HCT116 (cell line): ENCODE results near the gene ALDH1L2. TPM values are rescaled to one million over a fixed set of nuclear protein-coding genes. Genes with fewer than 3 reads are reported as not detected.

ENCODE experiments used
- ATAC-seq: fragments of 200-7000 bp; cut with Tn5 transposase; 2 replicates; pipeline ENCODE4 v1.9.1; 2020; ENCODE audit warnings: mild to moderate bottlenecking, moderate library complexity
- BruUV-seq: library from RNA; stranded (reverse); fragments of 400-500 nt; replicated peaks from 2 replicates; lab custom pipeline; 2021; lab: Mats Ljungman, UMichigan
- CTCF ChIA-PET: fragments of 300-600 bp; sonication (Branson Sonifier 250); formaldehyde crosslinking; loops from one replicate; lab custom pipeline; 2021; ENCODE audit warnings: antibody characterized with exemption; lab: Charles Lee
- POLR2A ChIA-PET: fragments of 300-600, 350-600 bp; sonication (Branson Sonifier 250); formaldehyde crosslinking; loops from one replicate; lab custom pipeline; 2021; ENCODE audit warnings: antibody characterized with exemption; lab: Charles Lee
- RAD21 ChIA-PET, 2 experiments: fragments of 300-600 bp; sonication (Branson Sonifier 250); formaldehyde crosslinking; loops; one replicate each; lab custom pipeline; 2023; ENCODE audit warnings: low total read pairs in 2 of 2; ENCODE audit not compliant: uncharacterized antibody in 2 of 2, unreplicated experiment in 2 of 2, low non-redundant PET in 1 of 2; lab: Charles Lee
- DNase-seq: peaks from one replicate; pipeline ENCODE4 v3.0.0-alpha.2; 2010; ENCODE audit warnings: low read depth, low spot score
- H2AFZ ChIP-seq: fragments of 200-600 bp; shearing (Covaris generic), sonication (generic); 2 replicates; pipeline ENCODE4 v1.6.1; 2017; ENCODE audit warnings: low read depth, mixed run types, mixed read lengths, antibody characterized with exemption, low read length; ENCODE audit not compliant: poor library complexity, severe bottlenecking
- H3K27ac ChIP-seq: 2 replicates; pipeline ENCODE4 v1.5.1; 2012; ENCODE audit warnings: low read depth, low read length
- H3K27me3 ChIP-seq: fragments of 200-600 bp; sonication (generic); 2 replicates; pipeline ENCODE4 v1.6.1; 2016; ENCODE audit warnings: mixed run types, low read length, mixed read lengths; ENCODE audit not compliant: insufficient read depth
- H3K36me3 ChIP-seq, 2 experiments: fragments of 200-500 bp in 1 of 2; fragments of 200-600 bp in 1 of 2; sonication (Bioruptor generic) in 1 of 2; sonication (generic) in 1 of 2; 2 replicates each; pipeline versions ENCODE4 v1.5.1 to v1.6.1; 2014 to 2016; ENCODE audit warnings: low read length in 2 of 2, inconsistent platforms in 1 of 2, mixed read lengths in 1 of 2, mixed run types in 1 of 2; ENCODE audit not compliant: insufficient read depth in 2 of 2, control insufficient read depth in 1 of 2
- H3K4me1 ChIP-seq, 2 experiments: fragments of 200-600 bp in 1 of 2; sonication (generic) in 1 of 2; 2 replicates each; pipeline versions ENCODE4 v1.5.1 to v1.6.1; 2012 to 2017; ENCODE audit warnings: low read length in 2 of 2, inconsistent platforms in 1 of 2, mild to moderate bottlenecking in 1 of 2, mixed read lengths in 1 of 2, mixed run types in 1 of 2, moderate library complexity in 1 of 2; ENCODE audit not compliant: insufficient read depth in 2 of 2, control insufficient read depth in 1 of 2
- H3K4me2 ChIP-seq: fragments of 200-600 bp; sonication (generic); 2 replicates; pipeline ENCODE4 v1.6.1; 2017; ENCODE audit warnings: mixed run types, low read length, mixed read lengths
- H3K4me3 ChIP-seq, 2 experiments: fragments of 200-600 bp in 1 of 2; sonication (generic) in 1 of 2; replicated peaks in 1 of 2; 2 replicates each; pipeline ENCODE4 v1.5.1; 2011 to 2016; ENCODE audit warnings: low read length in 2 of 2, control low read depth in 1 of 2, low read depth in 1 of 2, mild to moderate bottlenecking in 1 of 2, mixed read lengths in 1 of 2, mixed run types in 1 of 2
- H3K79me2 ChIP-seq: fragments of 200-600 bp; sonication (generic); 2 replicates; pipeline ENCODE4 v1.6.1; 2017; ENCODE audit warnings: mild to moderate bottlenecking, mixed run types, low read length, moderate library complexity, mixed read lengths; ENCODE audit not compliant: insufficient read depth
- H3K9ac ChIP-seq: fragments of 200-600 bp; sonication (generic); 2 replicates; pipeline ENCODE4 v1.6.1; 2016; ENCODE audit warnings: low read length, mixed read lengths
- H3K9me2 ChIP-seq: fragments of 200-600 bp; sonication (generic), shearing (Covaris generic); 2 replicates; pipeline ENCODE4 v1.6.1; 2017; ENCODE audit warnings: mixed run types, mild to moderate bottlenecking, moderate library complexity; ENCODE audit not compliant: insufficient read depth
- H3K9me3 ChIP-seq, 2 experiments: fragments of 200-500 bp in 1 of 2; fragments of 200-600 bp in 1 of 2; sonication (Bioruptor generic) in 1 of 2; sonication (generic) in 1 of 2; 2 replicates each; pipeline ENCODE4 v1.6.1; 2014 to 2017; ENCODE audit warnings: low read length in 2 of 2, mixed read lengths in 2 of 2, inconsistent platforms in 1 of 2, low read depth in 1 of 2, mild to moderate bottlenecking in 1 of 2, mixed run types in 1 of 2, moderate library complexity in 1 of 2; ENCODE audit not compliant: control insufficient read depth in 1 of 2, insufficient read depth in 1 of 2
- H4K20me1 ChIP-seq: fragments of 200-600 bp; sonication (generic), shearing (Covaris generic); 2 replicates; pipeline ENCODE4 v1.6.1; 2017; ENCODE audit warnings: mixed run types, mild to moderate bottlenecking, moderate library complexity; ENCODE audit not compliant: insufficient read depth
- ATF3 ChIP-seq: IDR thresholded peaks from 2 replicates; pipeline ENCODE4 v1.6.1; 2012
- CBX3 ChIP-seq: IDR thresholded peaks from 2 replicates; pipeline ENCODE4 v1.6.1; 2012; ENCODE audit warnings: low read depth
- CEBPB ChIP-seq: IDR thresholded peaks from 2 replicates; pipeline ENCODE4 v1.6.1; 2012; ENCODE audit warnings: low read depth
- CTCF ChIP-seq, 3 experiments: fragments of 200-600 bp in 1 of 3; sonication (generic) in 1 of 3; IDR thresholded peaks in 2 of 3; conservative IDR thresholded peaks in 1 of 3; 2 replicates each; pipeline ENCODE4 v1.5.1; 2012 to 2017; ENCODE audit warnings: low read depth in 2 of 3, low read length in 2 of 3, antibody characterized with exemption in 1 of 3, borderline replicate concordance in 1 of 3, control low read depth in 1 of 3, mild to moderate bottlenecking in 1 of 3, mixed read lengths in 1 of 3, mixed run types in 1 of 3, moderate library complexity in 1 of 3; ENCODE audit not compliant: insufficient read depth in 1 of 3
- EGR1 ChIP-seq: IDR thresholded peaks from 2 replicates; pipeline ENCODE4 v1.6.1; 2012; ENCODE audit warnings: low read depth
- ELF1 ChIP-seq: IDR thresholded peaks from 2 replicates; pipeline ENCODE4 v1.6.1; 2012; ENCODE audit warnings: low read depth, borderline replicate concordance
- EZH2phosphoT487 ChIP-seq: fragments of 200-600 bp; IDR thresholded peaks from 2 replicates; pipeline ENCODE4 v1.6.1; 2018; ENCODE audit warnings: antibody characterized with exemption, borderline replicate concordance
- FOSL1 ChIP-seq: IDR thresholded peaks from 2 replicates; pipeline ENCODE4 v1.6.1; 2012; ENCODE audit warnings: low read depth
- JUND ChIP-seq: IDR thresholded peaks from 2 replicates; pipeline ENCODE4 v1.6.1; 2012
- MAX ChIP-seq: IDR thresholded peaks from 2 replicates; pipeline ENCODE4 v1.6.1; 2012
- POLR2A ChIP-seq: IDR thresholded peaks from 2 replicates; pipeline ENCODE4 v1.7.0; 2011; ENCODE audit warnings: borderline replicate concordance; ENCODE audit not compliant: insufficient read depth, insufficient read length; ENCODE audit errors: extremely low read depth
- POLR2AphosphoS5 ChIP-seq: IDR thresholded peaks from 2 replicates; pipeline ENCODE4 v1.6.1; 2011; ENCODE audit warnings: mild to moderate bottlenecking, low read depth, low read length, moderate library complexity
- RAD21 ChIP-seq: IDR thresholded peaks from 2 replicates; pipeline ENCODE4 v1.6.1; 2012; ENCODE audit warnings: low read depth, mild to moderate bottlenecking
- REST ChIP-seq: IDR thresholded peaks from 2 replicates; pipeline ENCODE4 v1.6.1; 2012; ENCODE audit warnings: low read depth
- SIN3A ChIP-seq: IDR thresholded peaks from 2 replicates; pipeline ENCODE4 v1.6.1; 2012; ENCODE audit warnings: low read depth
- SP1 ChIP-seq: IDR thresholded peaks from 2 replicates; pipeline ENCODE4 v1.6.1; 2012; ENCODE audit warnings: low read depth
- SRF ChIP-seq: IDR thresholded peaks from 2 replicates; pipeline ENCODE4 v1.6.1; 2012; ENCODE audit warnings: low read depth
- ZBTB33 ChIP-seq: IDR thresholded peaks from 2 replicates; pipeline ENCODE4 v1.6.1; 2011; ENCODE audit warnings: mild to moderate bottlenecking, low read length, moderate library complexity; ENCODE audit not compliant: insufficient replicate concordance; ENCODE audit errors: extremely low read depth
- ZFX ChIP-seq: fragments of 450-650 bp; IDR thresholded peaks from 2 replicates; pipeline ENCODE4 v1.6.1; 2017
- ZNF274 ChIP-seq: fragments of 200-500 bp; sonication (Bioruptor generic); IDR thresholded peaks from 2 replicates; pipeline ENCODE4 v1.6.1; 2014; ENCODE audit warnings: mild to moderate bottlenecking, low read depth, low read length, inconsistent platforms
- intact Hi-C: fragments of 100-400 bp; cut with micrococcal nuclease; formaldehyde crosslinking; loops from 2 replicates; pipeline ENCODE4 v1.10.0; 2022
- total RNA-seq: library from RNA; stranded (reverse); gene quantifications from one replicate; pipeline ENCODE4 v1.2.1, GENCODE V29; 2021; ENCODE audit not compliant: unreplicated experiment

The ALDH1L2 gene
- total RNA-seq, 1 experiment from 2014 or later = 1.5 TPM

GRCh38 chr12:105107494-105108371 lies 23.5 kb upstream of the ALDH1L2 start, which contains the start of gene WASHC4:
Gene WASHC4, plus strand, starts transcription at chr12:105107731. Its CDS starts 70 bp downstream, at chr12:105107801.
- Histone ChIP-seq H3K9ac (peak within 1 kb of the TSS; percentile 77), H3K4me3 (peak within 1 kb of the TSS; percentile 87 to 88), H3K27me3 (no peaks in the 10 kb centered on the region), H2AFZ (peak within 1 kb of the TSS; percentile 96), H3K4me1 (peaks cover 3 to 27% of the 10 kb centered on the region in 2 experiments; a peak in 3 of 4 replicates), H3K36me3 (peaks cover 0 to 2% of the 10 kb centered on the region in 2 experiments; a peak in 3 of 4 replicates), H4K20me1 (no peaks in the 10 kb centered on the region), H3K27ac (peak within 1 kb of the TSS; percentile 69), H3K9me3 (no peaks in the 10 kb centered on the region), H3K9me2 (no peaks in the 10 kb centered on the region), H3K4me2 (peak within 1 kb of the TSS; percentile 92), H3K79me2 (peaks cover 50% of the 10 kb centered on the region)
- RAD21 ChIA-PET = no interaction called here
- POLR2A ChIA-PET = no interaction called here
- peak; percentile 68 for DNase-seq
- intact Hi-C loops = no loop called here
- no TSS peak for BruUV-seq
- peak; percentile 97 for ATAC-seq
- CTCF ChIA-PET = no interaction called here
- TF ChIP-seq POLR2AphosphoS5 (peak; percentile 98), ZNF274 (no peak), EGR1 (peak; percentile 77), ZBTB33 (peak; percentile 95), ZFX (peak; percentile 67), ELF1 (no peak), RAD21 (no peak), POLR2A (peak; percentile 93), MAX (peak; percentile 98), CBX3 (peak; percentile 83), EZH2phosphoT487 (no peak), FOSL1 (no peak; the same call in 1 of the 2 replicates), JUND (peak; percentile 26; the same call in 1 of the 2 replicates), CTCF (IDR thresholded peaks at IDR 0.05 in 2 of 3, conservative IDR thresholded peaks at IDR 0.05 in 1 of 3; ENCODE audit: borderline replicate concordance in 1 of 3, insufficient read depth in 1 of 3, low read depth in 2 of 3, low read length in 2 of 3) (no peak), SIN3A (peak; percentile 97), SRF (no peak; the same call in 1 of the 2 replicates), CEBPB (no peak; the same call in 1 of the 2 replicates), ATF3 (no peak), SP1 (peak; percentile 84), REST (no peak)
